ENCODE data around the gene PARK7. TPM values are rescaled to one million over a fixed set of nuclear protein-coding genes. Genes with fewer than 3 reads are reported as not detected.
A peak's percentile ranks its signal among the peaks of the same experiment; 100 is the strongest.

PARK7 gene
- total and polyA plus RNA-seq, 7 experiments from 2014 or later = 97.1 to 364 (median 114) TPM

- H3K4me3 ChIP-seq (ENCODE audit: low read length) = no peak overlapping the region
- peaks cover 0 to 8% (median 0%) of the 10 kb centered on the region in 3 experiments for H3K36me3 ChIP-seq (ENCODE audit: control insufficient read depth in 2 of 3, insufficient read depth in 3 of 3, low read length in 3 of 3)
- no peak overlapping the region for H3K27ac ChIP-seq (ENCODE audit: low read depth, low read length)
- no peaks in the 10 kb centered on the region for H3K4me1 ChIP-seq (ENCODE audit: control insufficient read depth in 2 of 2, insufficient read depth in 2 of 2, low read length in 2 of 2)
- peaks cover 0 to 23% (median 11%) of the 10 kb centered on the region in 5 donors for H3K36me3 Mint-ChIP-seq
- POLR2A ChIA-PET = no interaction called here
- H3K27me3 Mint-ChIP-seq = no peaks in the 10 kb centered on the region
- no peaks in the 10 kb centered on the region for H3K9me3 ChIP-seq (ENCODE audit: control insufficient read depth in 2 of 3, low read length in 3 of 3)
- no peak overlapping the region for H3K4me3 Mint-ChIP-seq
- CTCF ChIA-PET = no interaction called here
- ATAC-seq = no peak
- no peaks in the 10 kb centered on the region for H3K27me3 ChIP-seq (ENCODE audit: control insufficient read depth in 2 of 2, insufficient read depth in 2 of 2, low read length in 2 of 2)
- no peak overlapping the region for H3K27ac Mint-ChIP-seq
- H3K4me1 Mint-ChIP-seq = no peaks in the 10 kb centered on the region
- intact Hi-C loops (cut with micrococcal nuclease) = no loop called here
- no peak for DNase-seq
- H3K9me3 Mint-ChIP-seq = no peaks in the 10 kb centered on the region
Observed at GRCh38 chr1:8003438-8004112, 42.1 kb downstream of the PARK7 start.

- Histone ChIP-seq H3K9me3 (ENCODE audit: control insufficient read depth in 2 of 3, low read length in 3 of 3) (no peaks in the 10 kb centered on the region), H3K27me3 (ENCODE audit: control insufficient read depth in 2 of 2, insufficient read depth in 2 of 2, low read length in 2 of 2) (no peaks in the 10 kb centered on the region), H3K4me3 (ENCODE audit: low read length) (no peak overlapping the region), H3K36me3 (ENCODE audit: control insufficient read depth in 2 of 3, insufficient read depth in 3 of 3, low read length in 3 of 3) (peaks cover 0 to 8% (median 0%) of the 10 kb centered on the region in 3 experiments), H3K4me1 (ENCODE audit: control insufficient read depth in 2 of 2, insufficient read depth in 2 of 2, low read length in 2 of 2) (no peaks in the 10 kb centered on the region), H3K27ac (ENCODE audit: low read depth, low read length) (no peak overlapping the region)
- no peaks in the 10 kb centered on the region for H3K9me3 Mint-ChIP-seq
- H3K4me1 Mint-ChIP-seq = no peaks in the 10 kb centered on the region
- peaks cover 0 to 23% (median 11%) of the 10 kb centered on the region in 5 donors for H3K36me3 Mint-ChIP-seq
- H3K4me3 Mint-ChIP-seq = no peak overlapping the region
- intact Hi-C loops (cut with micrococcal nuclease) = no loop called here
- ATAC-seq (no peak), DNase-seq (no peak)
- POLR2A ChIA-PET = no interaction called here
- no peaks in the 10 kb centered on the region for H3K27me3 Mint-ChIP-seq
- CTCF ChIA-PET = no interaction called here
- H3K27ac Mint-ChIP-seq = no peak overlapping the region
Observed at GRCh38 chr1:8004113-8004802, 42.7 kb downstream of the PARK7 start.

DNA sequence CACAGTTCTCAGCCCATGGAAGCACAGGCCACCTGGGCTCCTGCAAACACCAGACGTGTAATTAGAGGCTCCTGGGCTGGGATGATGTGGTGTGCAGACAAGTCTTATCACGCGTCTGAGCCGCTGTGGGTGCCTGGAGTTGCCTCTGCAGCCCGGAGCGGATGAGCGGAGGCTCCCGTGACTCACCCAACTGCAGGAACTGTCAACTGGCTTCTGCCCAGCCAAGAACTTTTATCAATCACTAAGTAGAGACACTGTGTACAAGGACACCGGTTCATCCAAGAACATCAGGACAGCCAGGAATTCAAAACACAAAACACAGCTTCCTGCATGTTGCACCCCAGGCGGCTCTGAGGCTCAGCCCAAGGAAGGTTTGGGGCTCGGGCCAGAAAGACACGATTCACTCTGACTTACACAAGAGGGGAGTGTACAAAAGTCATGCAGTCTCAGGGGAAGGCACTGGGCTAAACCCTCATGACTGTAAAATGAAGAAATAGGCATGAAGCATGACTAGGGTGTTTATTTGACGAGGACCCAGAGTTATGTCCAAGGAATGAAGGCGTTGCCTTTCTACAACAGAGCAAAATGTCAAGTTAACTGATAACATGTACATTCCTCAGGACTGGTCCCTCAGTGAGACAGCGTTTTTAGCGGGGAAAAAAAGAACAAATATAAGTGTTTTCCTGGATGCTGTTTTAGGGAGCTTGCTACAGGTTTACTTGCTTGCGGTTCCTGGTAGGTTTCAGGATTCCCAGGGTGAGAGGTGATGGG is 43.5 kb downstream of the PARK7 start:
- no peaks in the 10 kb centered on the region for H3K9me3 Mint-ChIP-seq
- H3K36me3 ChIP-seq (ENCODE audit: control insufficient read depth in 2 of 3, insufficient read depth in 3 of 3, low read length in 3 of 3) = peaks cover 0 to 8% (median 0%) of the 10 kb centered on the region in 3 experiments
- peaks cover 0 to 23% (median 11%) of the 10 kb centered on the region in 5 donors for H3K36me3 Mint-ChIP-seq
- no peaks in the 10 kb centered on the region for H3K4me1 Mint-ChIP-seq
- no peak overlapping the region for H3K4me3 ChIP-seq (ENCODE audit: low read length)
- intact Hi-C loops (cut with micrococcal nuclease) = no loop called here
- ChIA-PET CTCF (no interaction called here), POLR2A (no interaction called here)
- no peak overlapping the region for H3K27ac ChIP-seq (ENCODE audit: low read depth, low read length)
- H3K4me1 ChIP-seq (ENCODE audit: control insufficient read depth in 2 of 2, insufficient read depth in 2 of 2, low read length in 2 of 2) = no peaks in the 10 kb centered on the region
- H3K27me3 ChIP-seq (ENCODE audit: control insufficient read depth in 2 of 2, insufficient read depth in 2 of 2, low read length in 2 of 2) = no peaks in the 10 kb centered on the region
- no peaks in the 10 kb centered on the region for H3K27me3 Mint-ChIP-seq
- no peaks in the 10 kb centered on the region for H3K9me3 ChIP-seq (ENCODE audit: control insufficient read depth in 2 of 3, low read length in 3 of 3)
- ATAC-seq (peak; percentile 72), DNase-seq (no peak)
- H3K27ac Mint-ChIP-seq = no peak overlapping the region
- H3K4me3 Mint-ChIP-seq = no peak overlapping the region

DNA sequence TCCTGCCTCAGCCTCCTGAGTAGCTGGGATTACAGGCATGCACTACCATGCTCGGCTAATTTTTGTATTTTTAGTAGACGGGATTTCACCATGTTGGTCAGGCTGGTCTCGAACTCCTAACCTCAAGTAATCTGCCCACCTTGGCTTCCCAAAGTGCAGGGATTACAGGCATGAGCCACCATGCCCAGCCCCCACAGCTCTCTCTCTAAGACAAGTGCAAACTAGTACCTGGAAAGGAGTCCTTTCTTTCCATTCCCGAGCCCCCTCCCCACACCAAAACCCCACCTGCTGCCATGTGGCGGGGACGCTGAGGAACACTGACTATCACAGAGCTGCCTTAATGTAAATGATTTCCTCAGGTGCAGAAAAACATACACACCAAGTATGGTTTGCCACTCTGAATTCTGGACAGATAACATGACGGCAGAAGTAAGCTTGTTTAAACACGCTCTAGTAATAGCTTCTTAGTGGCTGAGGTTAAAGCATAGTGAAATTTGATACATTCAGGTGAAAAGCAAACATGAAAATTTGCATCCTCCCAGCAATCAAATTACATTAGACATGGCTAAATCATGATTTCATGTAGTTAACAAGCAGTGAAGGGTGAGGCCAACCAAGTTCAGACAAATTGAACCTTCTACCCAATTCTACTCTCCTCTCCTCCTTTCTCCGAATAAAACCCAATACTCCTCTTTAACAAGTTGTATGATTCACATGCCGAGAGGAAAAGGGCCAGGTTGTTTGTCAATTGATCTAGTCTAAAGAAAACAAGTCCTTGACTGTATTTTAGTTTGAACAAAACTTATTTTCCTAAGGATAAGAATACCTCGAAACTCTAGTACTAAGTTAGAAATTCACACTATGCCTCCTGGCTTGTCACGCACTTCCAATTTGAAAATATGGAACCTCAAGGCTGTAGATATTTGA is 44.8 kb downstream of the PARK7 start:
- Mint-ChIP-seq H3K36me3 (peaks cover 0 to 23% (median 6%) of the 10 kb centered on the region in 5 donors), H3K4me1 (no peaks in the 10 kb centered on the region), H3K27me3 (no peaks in the 10 kb centered on the region), H3K9me3 (no peaks in the 10 kb centered on the region), H3K27ac (no peak overlapping the region), H3K4me3 (no peak overlapping the region)
- Histone ChIP-seq H3K4me3 (ENCODE audit: low read length) (no peak overlapping the region), H3K27ac (ENCODE audit: low read depth, low read length) (no peak overlapping the region), H3K36me3 (ENCODE audit: control insufficient read depth in 2 of 3, insufficient read depth in 3 of 3, low read length in 3 of 3) (peaks cover 0 to 8% (median 0%) of the 10 kb centered on the region in 3 experiments), H3K9me3 (ENCODE audit: control insufficient read depth in 2 of 3, low read length in 3 of 3) (no peaks in the 10 kb centered on the region), H3K27me3 (ENCODE audit: control insufficient read depth in 2 of 2, insufficient read depth in 2 of 2, low read length in 2 of 2) (no peaks in the 10 kb centered on the region), H3K4me1 (ENCODE audit: control insufficient read depth in 2 of 2, insufficient read depth in 2 of 2, low read length in 2 of 2) (no peaks in the 10 kb centered on the region)
- intact Hi-C loops (cut with micrococcal nuclease) = no loop called here
- ATAC-seq = no peak
- CTCF ChIA-PET = no interaction called here
- DNase-seq = no peak
- POLR2A ChIA-PET = no interaction called here

- H3K4me1 Mint-ChIP-seq = peaks cover 0 to 2% (median 0%) of the 10 kb centered on the region in 7 donors
- POLR2A ChIA-PET = interaction anchor here (0.7 kb wide), 1 partner anchor 154 kb away, joined by 6 read pairs; no protein-coding TSS in a partner anchor
- H3K27ac Mint-ChIP-seq = no peak overlapping the region
- Histone ChIP-seq H3K27ac (ENCODE audit: low read depth, low read length) (no peak overlapping the region), H3K36me3 (ENCODE audit: control insufficient read depth in 2 of 3, insufficient read depth in 3 of 3, low read length in 3 of 3) (peaks cover 0 to 6% (median 0%) of the 10 kb centered on the region in 3 experiments), H3K4me1 (ENCODE audit: control insufficient read depth in 2 of 2, insufficient read depth in 2 of 2, low read length in 2 of 2) (no peaks in the 10 kb centered on the region), H3K4me3 (ENCODE audit: low read length) (no peak overlapping the region), H3K9me3 (ENCODE audit: control insufficient read depth in 2 of 3, low read length in 3 of 3) (no peaks in the 10 kb centered on the region), H3K27me3 (ENCODE audit: control insufficient read depth in 2 of 2, insufficient read depth in 2 of 2, low read length in 2 of 2) (no peaks in the 10 kb centered on the region)
- intact Hi-C loops (cut with micrococcal nuclease) = no loop called here
- H3K27me3 Mint-ChIP-seq = no peaks in the 10 kb centered on the region
- H3K36me3 Mint-ChIP-seq = peaks cover 0 to 9% (median 3%) of the 10 kb centered on the region in 5 donors
- DNase-seq (no peak), ATAC-seq (no peak)
- H3K4me3 Mint-ChIP-seq = no peak overlapping the region
- CTCF ChIA-PET = no interaction called here
- H3K9me3 Mint-ChIP-seq = no peaks in the 10 kb centered on the region
Observed at GRCh38 chr1:8009043-8010002, 47.8 kb downstream of the PARK7 start.

Data from naive thymus-derived CD4-positive, alpha-beta T cell (primary cell).